Ishikawa (cell line): ENCODE results near the gene UBE2O.

Source experiments
- CEBPB ChIP-seq: IDR thresholded peaks from 2 replicates; pipeline ENCODE4 v1.6.1; 2012
- CREB1 ChIP-seq: IDR thresholded peaks from 2 replicates; pipeline ENCODE4 v1.6.1; 2012; ENCODE audit warnings: low read depth
- EGR1 ChIP-seq: IDR thresholded peaks from 2 replicates; pipeline ENCODE4 v1.6.1; 2012
- EP300 ChIP-seq: IDR thresholded peaks from 2 replicates; pipeline ENCODE4 v1.6.1; 2012; ENCODE audit warnings: borderline replicate concordance
- FOXM1 ChIP-seq: IDR thresholded peaks from 2 replicates; pipeline ENCODE4 v1.6.1; 2012; ENCODE audit warnings: low read depth, borderline replicate concordance
- NFIC ChIP-seq: IDR thresholded peaks from 2 replicates; pipeline ENCODE4 v1.6.1; 2012
- RAD21 ChIP-seq: IDR thresholded peaks from 2 replicates; pipeline ENCODE4 v1.6.1; 2012; ENCODE audit warnings: low read depth
- TAF1 ChIP-seq: IDR thresholded peaks from 2 replicates; pipeline ENCODE4 v1.6.1; 2012; ENCODE audit warnings: low read depth, mild to moderate bottlenecking
- TCF12 ChIP-seq: IDR thresholded peaks from 2 replicates; pipeline ENCODE4 v1.6.1; 2012; ENCODE audit warnings: low read depth
- TEAD4 ChIP-seq: IDR thresholded peaks from 2 replicates; pipeline ENCODE4 v1.6.1; 2012
- YY1 ChIP-seq: IDR thresholded peaks from 2 replicates; pipeline ENCODE4 v1.6.1; 2012; ENCODE audit warnings: low read depth
- ZBTB7A ChIP-seq: IDR thresholded peaks from 2 replicates; pipeline ENCODE4 v1.6.1; 2012; ENCODE audit warnings: low read depth
- TF ChIP-seq, protein P1 (sequence below): IDR thresholded peaks from 2 replicates; pipeline ENCODE4 v1.6.1; 2012; ENCODE audit warnings: low read depth, mild to moderate bottlenecking
- TF ChIP-seq, protein P2 (sequence below): IDR thresholded peaks from 2 replicates; pipeline ENCODE4 v1.6.1; 2012
- TF ChIP-seq, protein P3 (sequence below): IDR thresholded peaks from 2 replicates; pipeline ENCODE4 v1.6.1; 2012

The UBE2O gene

DNA sequence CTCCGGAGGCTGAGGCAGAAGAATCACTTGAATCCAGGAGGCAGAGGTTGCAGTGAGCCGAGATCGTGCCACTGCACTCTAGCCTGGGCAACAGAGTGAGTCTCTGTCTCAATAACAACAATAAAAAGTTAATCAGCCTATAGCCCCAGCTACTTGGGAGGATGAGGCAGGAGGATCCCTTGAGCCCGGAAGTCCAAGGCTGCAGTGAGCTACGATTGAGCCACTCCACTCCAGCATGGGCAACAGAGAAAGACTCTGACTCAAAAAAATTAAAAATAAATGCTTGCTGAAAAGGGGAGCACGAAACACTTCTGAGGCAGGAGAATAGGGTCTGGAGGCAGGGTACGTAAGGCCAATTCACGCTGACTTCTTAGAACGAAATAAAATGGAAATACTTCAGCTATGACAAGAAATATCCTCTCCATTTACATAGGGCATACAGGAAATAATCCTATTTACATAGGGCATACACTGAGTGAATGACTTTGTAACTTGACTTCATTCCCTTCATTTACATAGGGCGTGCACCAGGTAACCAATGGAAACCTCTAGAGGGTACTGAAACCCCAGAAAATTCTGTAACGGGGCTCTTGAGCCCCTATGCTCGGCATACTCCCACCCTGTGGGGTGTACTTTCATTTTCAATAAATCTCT lies 96.0 kb downstream of the UBE2O start:
- TF ChIP-seq EP300 (no peak), TCF12 (no peak), CREB1 (no peak), CEBPB (no peak), TEAD4 (no peak), NFIC (no peak), ZBTB7A (no peak), RAD21 (no peak), FOXM1 (no peak), TAF1 (no peak), EGR1 (no peak), YY1 (no peak)
- TF ChIP-seq, protein P1, sequence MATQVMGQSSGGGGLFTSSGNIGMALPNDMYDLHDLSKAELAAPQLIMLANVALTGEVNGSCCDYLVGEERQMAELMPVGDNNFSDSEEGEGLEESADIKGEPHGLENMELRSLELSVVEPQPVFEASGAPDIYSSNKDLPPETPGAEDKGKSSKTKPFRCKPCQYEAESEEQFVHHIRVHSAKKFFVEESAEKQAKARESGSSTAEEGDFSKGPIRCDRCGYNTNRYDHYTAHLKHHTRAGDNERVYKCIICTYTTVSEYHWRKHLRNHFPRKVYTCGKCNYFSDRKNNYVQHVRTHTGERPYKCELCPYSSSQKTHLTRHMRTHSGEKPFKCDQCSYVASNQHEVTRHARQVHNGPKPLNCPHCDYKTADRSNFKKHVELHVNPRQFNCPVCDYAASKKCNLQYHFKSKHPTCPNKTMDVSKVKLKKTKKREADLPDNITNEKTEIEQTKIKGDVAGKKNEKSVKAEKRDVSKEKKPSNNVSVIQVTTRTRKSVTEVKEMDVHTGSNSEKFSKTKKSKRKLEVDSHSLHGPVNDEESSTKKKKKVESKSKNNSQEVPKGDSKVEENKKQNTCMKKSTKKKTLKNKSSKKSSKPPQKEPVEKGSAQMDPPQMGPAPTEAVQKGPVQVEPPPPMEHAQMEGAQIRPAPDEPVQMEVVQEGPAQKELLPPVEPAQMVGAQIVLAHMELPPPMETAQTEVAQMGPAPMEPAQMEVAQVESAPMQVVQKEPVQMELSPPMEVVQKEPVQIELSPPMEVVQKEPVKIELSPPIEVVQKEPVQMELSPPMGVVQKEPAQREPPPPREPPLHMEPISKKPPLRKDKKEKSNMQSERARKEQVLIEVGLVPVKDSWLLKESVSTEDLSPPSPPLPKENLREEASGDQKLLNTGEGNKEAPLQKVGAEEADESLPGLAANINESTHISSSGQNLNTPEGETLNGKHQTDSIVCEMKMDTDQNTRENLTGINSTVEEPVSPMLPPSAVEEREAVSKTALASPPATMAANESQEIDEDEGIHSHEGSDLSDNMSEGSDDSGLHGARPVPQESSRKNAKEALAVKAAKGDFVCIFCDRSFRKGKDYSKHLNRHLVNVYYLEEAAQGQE: no peak
- TF ChIP-seq, protein P2, sequence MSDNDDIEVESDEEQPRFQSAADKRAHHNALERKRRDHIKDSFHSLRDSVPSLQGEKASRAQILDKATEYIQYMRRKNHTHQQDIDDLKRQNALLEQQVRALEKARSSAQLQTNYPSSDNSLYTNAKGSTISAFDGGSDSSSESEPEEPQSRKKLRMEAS: no peak
- TF ChIP-seq, protein P3, sequence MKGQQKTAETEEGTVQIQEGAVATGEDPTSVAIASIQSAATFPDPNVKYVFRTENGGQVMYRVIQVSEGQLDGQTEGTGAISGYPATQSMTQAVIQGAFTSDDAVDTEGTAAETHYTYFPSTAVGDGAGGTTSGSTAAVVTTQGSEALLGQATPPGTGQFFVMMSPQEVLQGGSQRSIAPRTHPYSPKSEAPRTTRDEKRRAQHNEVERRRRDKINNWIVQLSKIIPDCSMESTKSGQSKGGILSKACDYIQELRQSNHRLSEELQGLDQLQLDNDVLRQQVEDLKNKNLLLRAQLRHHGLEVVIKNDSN: no peak

DNA sequence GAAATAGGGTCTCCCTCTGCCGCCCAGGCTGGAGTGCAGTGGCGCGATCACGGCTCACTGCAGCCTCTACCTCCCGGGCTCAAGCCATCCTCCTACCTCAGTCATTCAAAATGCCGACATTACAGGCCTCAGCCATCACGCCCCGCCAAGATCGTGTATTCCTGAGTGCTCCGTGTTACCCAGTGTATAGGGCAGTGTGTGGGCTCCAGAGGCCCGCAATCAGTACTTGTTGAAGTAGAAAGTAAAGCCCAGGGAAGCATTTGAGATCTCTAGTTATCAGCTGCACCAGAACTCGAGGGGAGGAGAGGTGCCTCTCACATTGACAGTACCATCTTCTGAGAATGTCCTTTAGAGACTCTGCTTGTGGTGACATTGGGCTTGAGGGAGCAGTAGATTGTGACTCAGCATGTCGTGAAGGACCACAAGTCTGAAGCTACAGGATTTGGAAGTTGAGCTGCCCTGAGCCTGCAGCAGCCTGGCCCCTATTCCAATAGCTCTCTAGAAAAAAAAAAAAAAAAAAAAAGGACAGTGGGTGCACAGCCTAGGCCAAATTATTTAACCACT lies 98.1 kb downstream of the UBE2O start:
- TF ChIP-seq RAD21 (no peak), YY1 (no peak), EGR1 (no peak), CREB1 (no peak)
- TF ChIP-seq, protein P1: no peak
- TF ChIP-seq, protein P2: no peak
- TF ChIP-seq, protein P3: no peak

DNA sequence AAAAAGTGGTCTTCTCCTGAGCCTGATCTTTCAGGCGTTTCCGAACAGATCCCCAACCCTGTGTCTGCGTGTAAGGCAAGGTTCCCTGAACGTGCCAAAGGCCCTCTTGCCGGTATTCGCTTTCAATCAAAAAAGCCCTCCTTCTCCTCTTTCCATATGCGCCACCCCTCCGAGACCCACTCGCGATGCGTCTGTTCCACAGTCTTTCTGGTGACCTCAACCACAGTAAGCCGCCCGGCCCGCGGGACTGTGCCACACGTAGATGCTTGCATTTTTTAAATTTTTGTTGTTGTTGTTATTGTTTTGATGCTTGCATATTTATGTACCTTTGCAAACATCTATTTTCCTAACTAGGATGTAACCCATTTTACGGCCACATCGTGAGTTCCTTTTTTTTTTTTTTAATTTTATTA lies 98.6 kb downstream of the UBE2O start:
- TF ChIP-seq ZBTB7A (peak; percentile 64; the same call in 1 of the 2 replicates), RAD21 (no peak), CEBPB (no peak), EP300 (no peak), TCF12 (no peak), TAF1 (no peak)
- TF ChIP-seq, protein P3: no peak
- TF ChIP-seq, protein P1: no peak

DNA sequence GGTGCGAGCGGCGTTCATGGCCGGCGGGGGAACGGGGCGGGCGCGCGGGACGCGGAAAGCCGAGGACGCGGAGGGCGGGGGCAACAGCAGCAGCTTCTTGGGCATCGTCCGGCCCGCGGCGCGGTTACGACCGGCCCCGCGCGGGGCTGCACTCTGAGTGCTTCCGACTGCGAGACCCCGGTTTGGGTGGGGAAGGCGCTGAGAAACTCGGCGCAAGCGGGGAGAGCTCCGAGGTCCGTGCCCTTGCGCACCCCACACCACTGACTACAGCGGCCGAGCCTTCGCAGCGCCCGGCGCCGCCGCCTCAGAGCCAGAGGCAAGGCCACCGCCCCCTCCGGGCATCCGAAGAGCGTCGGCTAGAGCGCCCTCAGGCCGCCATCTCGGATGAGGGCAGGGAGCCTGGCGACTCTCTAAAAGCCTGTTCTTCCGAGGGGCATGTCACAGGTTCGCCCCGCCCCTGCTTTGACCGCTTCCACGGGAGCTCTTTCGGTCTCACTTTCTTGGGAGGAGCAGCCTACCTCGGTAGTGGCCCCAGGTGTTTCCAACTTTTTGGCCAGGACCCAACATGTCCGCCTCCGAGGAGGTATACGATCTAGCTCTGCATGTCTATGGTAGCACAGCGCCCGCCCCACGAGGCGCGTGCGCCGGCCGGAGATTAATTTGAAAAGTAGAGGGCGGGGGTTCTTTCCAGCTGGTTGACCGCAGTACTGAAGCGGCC lies 99.2 kb downstream of the UBE2O start, which contains the start of gene PRPSAP1:
Gene PRPSAP1, minus strand, starts transcription at position 318 of the 718 bp plus-strand sequence. Its CDS starts 213 bp downstream, at position 105.
- TF ChIP-seq, protein P2: peak; percentile 60; the same call in 1 of the 2 replicates
- no peak for TF ChIP-seq ZBTB7A
- TF ChIP-seq YY1: peak; percentile 100
- TF ChIP-seq TEAD4: 0 out of 2 replicates have a peak, but pooled peaks have one; percentile 34
- no peak; the same call in 1 of the 2 replicates for TF ChIP-seq FOXM1
- TF ChIP-seq RAD21: no peak
- TF ChIP-seq EP300: no peak
- TF ChIP-seq CEBPB: no peak
- TF ChIP-seq, protein P3: peak; percentile 11; the same call in 1 of the 2 replicates
- peak; percentile 95 for TF ChIP-seq EGR1
- peak; percentile 72 for TF ChIP-seq TCF12
- no peak for TF ChIP-seq CREB1
- TF ChIP-seq, protein P1: no peak
- TF ChIP-seq TAF1: peak; percentile 96
- peak; percentile 48 for TF ChIP-seq NFIC
